PC-9 (cell line): ENCODE data around the gene ARHGAP8.

ENCODE experiments used
- CTCF ChIP-seq: fragments of 200-600 bp; sonication (generic); conservative IDR thresholded peaks from 2 replicates; pipeline ENCODE4 v1.6.1; 2017; ENCODE audit warnings: mixed run types, antibody characterized with exemption, mild to moderate bottlenecking, moderate library complexity
- EZH2 ChIP-seq: fragments of 200-600 bp; sonication (generic); IDR thresholded peaks from 2 replicates; pipeline ENCODE4 v1.8.0; 2017; ENCODE audit warnings: antibody characterized with exemption, low read depth

GRCh38 chr22:44869196-44869595 lies 116.8 kb downstream of the ARHGAP8 start:
- no peak for TF ChIP-seq CTCF
- no peak for TF ChIP-seq EZH2
